Hematopoietic multipotent progenitor cell treated with erythropoietin and hydrocortisone succinate and interleukin-3 and kit ligand, for 6 days (in vitro differentiated cells): ENCODE results near the gene SET.

Experiments used
- DNase-seq: peaks from one replicate; pipeline ENCODE4 v3.0.0-alpha.2; 2015

The SET gene

DNA sequence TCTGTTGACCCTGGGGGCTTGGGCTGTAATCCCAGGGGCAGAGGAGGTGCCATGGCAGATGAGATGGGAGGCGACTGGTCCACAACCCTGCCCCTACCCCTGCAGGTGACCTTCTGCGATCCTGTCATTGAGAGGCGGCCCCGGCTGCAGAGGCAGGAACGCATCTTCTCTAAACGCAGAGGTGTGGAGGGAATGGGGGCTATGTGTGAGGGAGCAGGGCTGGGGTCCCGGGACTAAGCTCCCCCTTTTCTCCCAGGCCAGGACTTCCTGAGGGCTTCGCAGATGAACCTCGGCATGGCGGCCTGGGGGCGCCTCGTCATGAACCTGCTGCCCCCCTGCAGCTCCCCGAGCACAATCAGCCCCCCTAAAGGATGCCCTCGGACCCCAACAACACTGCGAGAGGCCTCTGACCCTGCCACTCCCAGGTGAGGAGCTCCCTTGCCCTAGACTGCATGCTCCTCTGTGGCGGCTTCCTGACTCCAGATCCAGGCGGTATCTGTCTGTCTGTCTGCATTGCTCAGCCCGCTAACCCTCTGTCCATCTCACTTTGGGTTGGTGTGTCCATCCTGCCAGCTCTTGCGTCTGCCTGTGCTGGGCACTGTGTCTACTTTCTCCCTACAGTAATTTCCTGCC is 25.0 kb downstream of the SET start:
- no peak for DNase-seq

DNA sequence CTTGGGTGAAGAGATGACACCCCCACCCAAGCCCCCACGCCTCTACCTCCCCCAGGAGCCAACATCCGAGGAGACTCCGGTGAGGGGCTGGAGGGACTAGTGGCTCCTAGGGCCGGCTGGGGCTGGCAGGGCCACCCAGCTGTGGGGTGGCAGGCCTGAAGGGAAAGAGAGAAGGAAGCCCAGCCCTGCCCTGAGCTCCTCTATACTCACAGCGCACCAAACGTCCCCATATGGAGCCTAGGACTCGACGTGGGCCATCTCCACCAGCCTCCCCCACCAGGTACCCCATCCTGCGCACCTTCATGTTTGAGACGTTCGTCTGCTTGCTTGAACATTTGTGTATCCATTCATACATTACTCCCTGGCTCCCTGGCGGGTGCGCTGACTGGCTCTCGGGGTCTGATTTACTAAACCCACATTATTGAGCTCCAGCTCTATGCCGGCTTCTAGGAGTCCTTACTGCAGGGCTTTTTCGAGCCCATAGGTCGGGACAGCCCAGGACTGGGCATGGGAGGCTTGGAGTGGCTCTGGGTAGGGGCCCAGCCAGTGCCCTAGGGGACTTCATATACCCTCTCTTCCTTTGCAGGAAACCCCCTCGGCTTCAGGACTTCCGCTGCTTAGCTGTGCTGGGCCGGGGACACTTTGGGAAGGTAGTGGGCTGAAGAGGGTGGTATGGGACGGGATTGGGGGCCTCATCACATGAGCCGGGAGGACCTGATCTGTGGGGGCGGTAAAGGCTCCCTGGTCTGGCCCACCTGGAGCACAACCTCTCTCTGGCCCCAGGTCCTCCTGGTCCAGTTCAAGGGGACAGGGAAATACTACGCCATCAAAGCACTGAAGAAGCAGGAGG is 25.8 kb downstream of the SET start:
- DNase-seq = no peak

DNA sequence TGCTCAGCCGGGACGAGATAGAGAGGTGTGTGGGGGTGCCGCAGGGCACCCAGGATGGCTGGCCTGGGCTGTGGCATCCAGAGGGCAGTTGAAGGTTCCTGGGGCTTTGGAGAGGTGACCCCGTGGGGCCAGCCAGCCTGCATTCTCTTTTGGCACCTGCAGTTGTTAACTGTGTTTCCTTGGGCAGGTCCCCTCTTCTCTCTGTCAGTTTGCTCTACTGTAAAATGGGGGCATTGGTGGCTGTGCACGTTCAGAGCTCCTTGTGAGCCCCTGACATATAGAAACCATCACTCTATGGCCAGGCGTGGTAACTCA is 26.4 kb downstream of the SET start:
- no peak for DNase-seq

DNA sequence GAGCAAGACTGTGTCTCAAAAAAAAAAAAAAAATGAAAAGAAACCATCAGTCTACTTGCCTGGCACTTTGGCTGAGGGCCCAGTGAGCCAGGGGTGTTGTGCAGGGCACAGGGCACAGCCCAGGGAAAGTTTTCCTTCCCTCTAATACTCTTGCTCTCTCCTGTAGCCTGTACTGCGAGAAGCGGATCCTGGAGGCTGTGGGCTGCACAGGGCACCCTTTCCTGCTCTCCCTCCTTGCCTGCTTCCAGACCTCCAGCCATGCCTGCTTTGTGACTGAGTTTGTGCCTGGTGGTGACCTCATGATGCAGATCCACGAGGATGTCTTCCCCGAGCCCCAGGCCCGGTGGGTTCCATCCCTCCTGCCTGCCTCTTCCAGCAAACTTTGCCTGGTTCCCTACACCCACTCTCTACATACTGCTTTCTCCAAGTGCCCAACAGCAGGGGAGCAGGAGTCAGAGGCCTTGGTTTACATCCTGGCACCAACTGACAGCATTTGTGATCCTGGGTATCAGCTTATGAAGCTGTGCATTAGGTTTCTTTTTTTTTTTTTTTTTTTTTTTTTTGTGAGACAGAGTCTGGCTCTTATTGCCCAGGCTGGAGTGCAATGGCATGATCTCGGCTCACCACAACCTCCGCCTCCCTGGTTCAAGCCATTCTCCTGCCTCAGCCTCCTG is 27.7 kb downstream of the SET start:
- DNase-seq = no peak

DNA sequence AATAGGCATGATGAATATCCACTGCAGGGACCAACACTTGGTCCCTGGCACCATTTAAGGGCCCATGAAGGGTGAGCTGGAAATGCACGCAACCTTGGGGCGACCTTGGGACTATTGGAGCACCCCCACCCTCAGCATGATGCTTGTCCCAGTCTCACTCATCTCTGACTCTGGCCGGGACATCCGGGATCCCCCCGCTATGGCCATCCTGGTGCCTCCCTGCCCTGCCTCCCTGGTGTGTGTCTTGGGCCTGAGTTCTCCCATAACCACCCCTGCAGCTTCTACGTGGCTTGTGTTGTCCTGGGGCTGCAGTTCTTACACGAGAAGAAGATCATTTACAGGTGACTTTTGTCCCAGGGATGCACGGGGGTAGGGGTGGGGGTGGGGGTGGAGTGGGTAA is 29.0 kb downstream of the SET start:
- DNase-seq = no peak

DNA sequence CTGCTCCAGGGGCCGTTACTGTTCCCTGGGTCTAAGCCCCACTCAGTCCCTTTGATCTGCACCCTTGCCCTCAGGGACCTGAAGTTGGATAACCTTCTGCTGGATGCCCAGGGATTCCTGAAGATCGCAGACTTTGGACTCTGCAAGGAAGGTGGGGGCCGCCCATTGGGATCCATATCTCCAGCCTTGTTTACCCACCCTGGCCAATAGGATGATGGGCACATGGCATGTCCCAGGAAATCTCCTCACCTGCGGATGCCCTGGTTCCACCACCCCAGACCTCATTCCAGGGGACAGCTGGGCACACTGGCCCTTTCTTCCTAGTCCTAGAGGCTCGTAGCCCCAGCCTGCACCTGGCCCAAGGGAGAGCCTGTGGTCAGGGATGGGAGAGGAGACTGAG is 29.5 kb downstream of the SET start:
- no peak for DNase-seq

DNA sequence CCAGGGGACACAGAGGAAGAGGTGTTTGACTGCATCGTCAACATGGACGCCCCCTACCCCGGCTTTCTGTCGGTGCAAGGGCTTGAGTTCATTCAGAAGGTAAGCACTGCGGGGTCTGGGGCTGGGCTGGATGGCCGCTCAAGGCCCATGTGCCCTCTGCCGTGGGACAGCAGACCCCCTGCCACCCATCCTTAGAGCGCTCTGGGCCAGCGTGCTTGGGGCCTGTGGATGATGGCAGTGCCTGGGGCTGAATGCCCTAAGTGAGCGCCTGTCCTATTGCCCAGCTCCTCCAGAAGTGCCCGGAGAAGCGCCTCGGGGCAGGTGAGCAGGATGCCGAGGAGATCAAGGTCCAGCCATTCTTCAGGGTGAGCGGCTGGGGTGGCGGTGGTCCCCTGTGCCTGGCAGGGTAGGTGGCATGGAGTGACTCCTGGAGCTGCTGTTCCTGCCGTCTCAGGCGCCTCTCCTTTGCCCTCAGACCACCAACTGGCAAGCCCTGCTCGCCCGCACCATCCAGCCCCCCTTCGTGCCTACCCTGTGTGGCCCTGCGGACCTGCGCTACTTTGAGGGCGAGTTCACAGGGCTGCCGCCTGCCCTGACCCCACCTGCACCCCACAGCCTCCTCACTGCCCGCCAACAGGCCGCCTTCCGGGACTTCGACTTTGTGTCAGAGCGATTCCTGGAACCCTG is 31.0 kb downstream of the SET start:
- DNase-seq = no peak

DNA sequence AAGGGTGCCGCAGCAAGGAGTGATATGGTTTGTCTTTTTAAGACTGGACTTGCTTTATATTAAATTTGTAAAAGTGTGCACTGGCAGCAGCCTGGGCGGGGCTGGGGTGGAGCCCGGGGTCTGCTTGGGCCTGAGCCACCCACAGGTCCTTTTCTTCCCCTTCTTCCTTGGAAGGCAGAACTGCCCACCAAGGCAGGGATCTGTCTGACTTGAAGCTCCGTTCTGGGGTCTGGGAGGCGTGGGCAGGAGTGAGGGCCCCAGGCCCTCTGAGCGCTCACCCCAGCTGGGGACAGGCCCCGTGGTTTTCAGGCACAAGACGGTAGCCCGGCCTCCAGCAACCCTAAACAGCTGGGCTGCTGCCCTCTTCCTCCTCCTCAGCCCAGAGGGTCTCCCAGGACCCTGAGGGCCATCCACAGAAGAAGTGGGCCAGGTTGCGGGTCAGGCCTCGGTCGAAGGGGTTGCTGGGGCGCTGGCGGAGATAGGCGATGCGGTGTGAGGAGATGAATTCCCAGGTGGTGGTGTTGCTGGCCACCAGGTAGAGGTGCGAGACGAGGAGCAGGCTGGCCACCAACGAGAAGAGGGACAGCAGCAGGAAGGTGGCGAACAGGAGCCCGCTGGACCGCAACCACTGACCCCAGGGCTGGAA is 31.9 kb downstream of the SET start:
- DNase-seq = no peak

DNA sequence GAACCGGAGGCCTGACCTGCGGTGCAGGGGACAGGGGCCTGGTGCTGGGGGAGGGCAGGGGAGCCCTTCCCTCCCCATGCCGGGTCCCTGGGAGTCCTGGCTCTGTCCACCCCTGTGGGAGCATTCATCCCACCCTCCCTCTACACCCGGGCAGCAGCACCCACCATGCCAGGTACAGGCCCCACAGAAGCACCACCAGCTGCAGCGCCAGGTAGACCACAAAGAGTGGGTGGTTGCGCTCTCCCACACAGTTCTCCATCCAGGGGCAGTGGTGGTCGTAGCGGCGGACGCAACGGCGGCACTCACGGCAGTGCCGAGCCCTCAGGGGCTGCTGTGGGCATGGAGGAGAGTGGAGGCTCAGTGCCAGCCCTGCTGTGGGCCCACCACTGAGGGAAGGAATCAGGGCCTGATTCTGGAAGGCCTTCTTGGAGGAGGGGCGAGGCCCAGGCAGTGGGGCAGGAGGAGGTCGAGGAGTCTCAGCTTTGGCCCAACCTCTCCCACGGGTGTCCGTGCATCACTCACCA is 32.5 kb downstream of the SET start:
- DNase-seq = no peak

DNA sequence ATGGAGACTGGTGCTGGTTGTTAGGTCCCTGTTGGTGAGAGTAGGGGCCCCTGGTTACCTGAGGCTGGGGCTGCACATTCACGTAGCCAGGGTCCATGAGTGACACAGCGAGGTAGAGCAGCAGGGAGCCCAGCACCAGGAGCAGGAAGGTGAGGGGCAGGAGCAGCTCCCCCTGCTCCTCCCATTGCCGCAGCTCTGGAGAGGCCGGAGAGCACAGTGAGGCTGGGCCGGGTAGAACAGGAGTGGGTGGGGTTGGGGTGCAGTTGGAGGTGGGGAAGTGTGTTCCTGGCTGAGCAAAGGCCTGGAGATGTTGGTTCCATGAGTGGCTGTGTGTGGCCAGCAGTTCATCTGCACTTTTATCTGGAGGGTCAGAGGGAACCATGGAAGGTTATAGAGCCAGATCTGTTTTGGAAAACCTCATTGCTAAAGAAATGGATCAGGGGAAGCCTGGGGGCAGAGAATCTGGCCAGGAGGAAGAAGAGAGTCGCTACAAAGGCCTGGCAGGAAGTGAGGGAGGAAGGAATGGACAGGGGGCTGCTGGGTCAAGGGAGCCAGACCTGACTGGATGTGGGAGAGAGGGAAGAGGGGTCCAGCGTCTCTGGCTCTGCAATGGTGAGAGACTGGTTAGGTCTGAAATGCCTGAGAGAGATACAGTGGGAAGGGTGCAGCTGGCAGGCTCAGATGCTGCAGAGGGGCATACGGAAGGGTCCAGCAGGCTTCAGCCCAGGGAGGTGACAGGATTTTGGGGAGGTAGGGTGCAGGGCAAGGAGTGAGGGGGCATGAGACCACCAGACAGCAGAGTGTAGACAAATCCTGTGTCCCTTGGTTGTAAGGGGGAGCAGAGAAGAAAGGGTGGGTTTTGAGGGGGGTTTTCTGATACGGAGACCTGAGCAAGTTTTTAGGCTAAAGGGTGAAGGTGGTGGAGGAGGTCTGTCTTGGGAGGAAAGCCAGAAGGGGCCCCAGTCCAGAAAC is 33.6 kb downstream of the SET start:
- DNase-seq = no peak

DNA sequence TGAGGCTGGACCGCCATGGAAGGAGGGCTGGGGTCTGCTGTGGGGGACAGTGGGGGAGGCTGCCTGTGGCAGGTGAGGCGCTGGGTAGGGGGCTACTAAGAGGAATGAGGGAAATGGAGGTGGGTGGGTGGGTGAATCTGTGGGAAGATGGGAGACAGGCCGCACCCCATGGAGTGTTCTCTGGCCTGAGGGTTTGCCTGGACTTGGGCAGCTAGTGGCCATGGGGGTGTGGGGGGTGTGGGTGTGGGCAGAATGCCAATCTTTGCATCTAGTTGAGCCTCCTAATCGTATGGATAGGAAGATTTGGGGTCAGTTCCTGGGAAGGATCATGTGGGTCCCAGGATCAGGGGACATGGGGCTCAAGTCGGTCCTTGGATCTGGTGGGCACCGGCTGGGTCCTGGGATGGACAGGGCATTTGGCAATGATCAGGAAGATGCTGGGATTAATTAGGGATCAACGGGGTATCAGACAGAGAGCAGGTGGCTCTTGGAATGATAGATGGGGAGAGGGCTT is 34.4 kb downstream of the SET start:
- DNase-seq = no peak

DNA sequence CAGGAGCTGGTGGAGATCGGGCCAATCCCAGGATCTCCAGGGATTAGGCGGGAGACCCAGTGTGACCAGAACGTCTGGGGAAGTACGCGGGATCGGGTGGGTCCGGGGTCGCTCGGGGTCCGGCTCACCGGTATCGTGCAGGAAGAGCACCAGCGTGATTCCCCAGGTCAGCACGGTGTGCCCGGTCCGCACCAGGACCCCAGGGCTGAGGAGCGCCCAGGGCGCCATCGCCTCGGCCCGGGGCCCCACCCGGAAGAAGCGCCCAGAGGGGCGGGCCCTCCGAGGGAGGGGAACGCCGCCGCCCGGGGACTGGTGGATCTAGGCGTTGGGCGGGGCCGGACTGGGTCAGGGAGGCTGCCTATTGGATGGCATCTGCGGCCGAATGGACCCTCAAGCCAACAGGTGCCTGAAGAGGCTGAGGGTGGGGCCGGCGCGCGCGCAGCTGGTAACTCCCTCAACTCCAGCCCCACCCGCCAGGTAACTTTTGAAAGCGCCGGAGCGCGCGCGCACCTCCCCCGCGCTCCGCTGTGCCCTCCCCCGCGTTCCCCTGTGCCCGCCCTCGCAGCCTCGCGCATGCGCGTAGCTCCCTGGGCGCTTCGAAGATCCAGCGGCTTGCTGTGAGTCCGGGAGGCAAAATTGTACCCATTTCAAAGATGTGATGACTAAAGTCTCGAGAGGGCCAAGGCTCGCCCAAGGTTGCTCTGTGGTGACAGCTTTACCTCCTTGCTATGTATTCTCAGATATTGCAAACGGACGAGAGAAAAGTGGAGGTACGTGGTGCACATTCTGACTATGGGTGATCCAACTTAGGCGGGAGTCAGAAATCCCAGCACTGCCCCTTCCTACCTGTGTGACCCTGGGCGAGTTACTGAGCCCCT is 35.1 kb downstream of the SET start, which contains the start of gene ZDHHC12:
ZDHHC12 (minus strand) TSS at position 262 of the 878 bp plus-strand sequence; CDS start at position 228, 34 bp downstream.
- peak; percentile 100 for DNase-seq

DNA sequence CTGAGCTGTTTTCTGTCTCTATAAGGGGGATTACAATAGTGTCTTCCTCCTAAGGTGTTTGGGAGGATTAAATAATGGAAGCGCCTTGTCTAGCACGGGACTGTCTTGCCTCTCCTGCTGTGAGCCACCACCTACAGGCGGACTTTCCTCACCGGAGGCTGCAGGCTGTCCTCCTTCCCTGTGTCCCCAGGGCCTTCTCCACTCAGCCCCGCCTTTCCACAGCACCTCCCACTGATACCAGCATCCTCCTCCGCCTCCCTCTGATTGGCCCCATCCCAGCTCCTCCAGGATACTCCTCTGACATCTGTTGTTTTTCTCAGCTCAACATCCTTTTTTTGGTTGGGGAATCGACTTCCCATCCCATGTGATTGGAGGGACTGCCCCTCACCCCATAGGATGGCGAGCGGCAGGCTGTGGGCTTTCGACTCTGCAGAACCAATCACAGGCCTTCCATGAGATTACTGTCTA is 35.8 kb downstream of the SET start:
- peak; percentile 79 for DNase-seq

DNA sequence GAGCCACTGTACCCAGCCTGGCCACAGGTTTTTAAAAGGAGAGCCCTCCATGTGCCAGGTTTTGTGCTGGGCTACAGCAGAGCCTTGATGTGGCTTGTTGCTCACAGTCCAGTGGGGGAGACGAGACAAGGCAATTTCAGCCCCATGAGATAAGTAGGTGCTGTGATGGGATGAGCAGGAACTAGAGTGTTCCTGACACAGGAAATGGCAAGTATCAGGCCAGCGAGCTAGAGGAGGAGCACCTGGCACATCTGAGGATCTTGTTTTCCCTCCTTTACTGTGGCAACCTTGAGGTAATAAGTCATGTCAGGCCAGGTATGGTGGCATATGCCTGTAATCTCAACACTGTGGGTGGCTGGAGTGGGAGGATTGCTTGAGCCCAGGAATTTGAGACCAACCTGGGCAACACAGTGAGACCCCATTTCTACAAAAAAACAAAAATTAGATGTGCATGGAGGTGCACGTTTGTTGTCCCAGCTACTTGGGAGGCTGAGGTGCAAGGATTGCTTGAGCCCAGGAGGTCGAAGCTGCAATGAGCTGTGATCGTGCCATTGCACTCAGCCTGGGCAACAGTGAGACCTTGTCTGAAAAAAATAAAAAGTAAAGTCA is 38.7 kb downstream of the SET start:
- DNase-seq = no peak

DNA sequence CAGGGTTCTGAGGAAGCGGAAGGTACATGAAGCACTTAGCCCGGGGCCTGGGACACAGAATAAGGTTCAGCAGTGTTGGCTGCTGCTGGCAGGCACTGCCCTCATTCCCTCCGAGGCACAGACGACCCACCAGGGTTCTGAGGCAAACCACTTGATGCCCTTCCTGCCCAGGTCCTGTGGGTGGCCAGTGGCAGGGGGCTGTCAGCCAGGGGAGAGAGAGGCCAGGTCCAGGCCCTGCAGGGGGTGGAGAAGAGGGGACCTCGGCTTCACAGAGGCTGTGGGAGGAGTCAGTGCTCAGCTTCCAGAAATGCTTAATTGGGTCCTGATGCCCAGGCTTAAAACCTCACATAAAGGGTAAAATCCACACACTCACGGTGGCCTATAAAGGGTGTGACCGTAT is 39.3 kb downstream of the SET start:
- DNase-seq = no peak

DNA sequence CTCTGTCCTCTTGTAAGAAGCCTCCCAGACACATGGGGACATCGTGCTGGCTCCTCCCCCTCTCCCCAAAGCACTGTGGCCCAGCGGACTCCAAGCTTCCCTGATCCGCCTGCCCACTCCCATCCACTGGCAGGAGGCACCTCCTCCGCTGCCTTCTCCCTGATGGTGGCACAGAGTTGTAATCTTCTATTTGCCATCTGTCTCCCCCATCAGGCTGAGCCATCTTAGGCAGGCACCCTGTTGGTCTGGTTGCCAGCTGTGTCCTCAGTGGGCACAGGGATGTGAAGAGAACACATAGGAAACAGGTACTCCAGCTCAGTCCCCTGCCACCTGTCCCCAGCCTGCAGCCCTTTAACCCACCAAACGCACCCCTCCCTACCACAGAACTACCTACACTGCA is 40.3 kb downstream of the SET start:
- no peak for DNase-seq

DNA sequence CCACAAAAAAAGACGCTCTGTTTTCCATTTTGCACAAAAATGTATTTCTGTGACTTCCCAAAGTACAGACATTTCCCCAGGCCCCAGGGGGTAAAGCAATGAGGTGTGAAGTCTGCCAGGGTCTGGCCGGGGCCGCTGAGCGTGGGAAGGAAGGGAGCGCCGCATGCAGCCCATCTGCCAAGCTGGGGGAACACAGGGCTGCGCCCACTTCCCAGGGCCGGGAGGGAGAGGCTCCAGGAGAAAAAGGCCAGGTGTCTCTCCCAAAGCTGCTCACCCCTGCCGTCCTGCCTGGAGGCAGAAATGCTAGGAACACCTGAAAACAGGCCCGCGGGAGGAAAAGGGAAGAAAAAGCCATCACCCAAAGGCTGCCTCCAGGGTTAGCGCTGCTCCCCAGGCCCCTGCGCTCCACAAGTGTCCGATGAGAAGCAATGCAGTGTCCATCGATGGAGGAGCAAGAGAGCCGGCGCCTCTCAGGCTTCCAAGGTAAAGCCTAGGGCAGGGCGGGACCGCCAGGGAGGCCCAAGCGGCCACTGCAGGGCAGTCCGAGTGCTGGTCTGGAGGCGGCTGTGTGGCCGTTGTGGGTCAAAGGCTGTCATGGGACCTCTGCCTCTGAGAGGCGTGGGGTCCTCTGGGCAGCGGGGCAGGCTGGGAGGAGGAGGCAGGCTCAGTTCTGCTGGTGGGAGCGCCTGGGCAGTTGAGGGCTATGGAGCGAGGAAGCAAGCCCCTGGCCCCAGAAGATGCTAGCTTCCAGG is 40.9 kb downstream of the SET start:
- DNase-seq = no peak

DNA sequence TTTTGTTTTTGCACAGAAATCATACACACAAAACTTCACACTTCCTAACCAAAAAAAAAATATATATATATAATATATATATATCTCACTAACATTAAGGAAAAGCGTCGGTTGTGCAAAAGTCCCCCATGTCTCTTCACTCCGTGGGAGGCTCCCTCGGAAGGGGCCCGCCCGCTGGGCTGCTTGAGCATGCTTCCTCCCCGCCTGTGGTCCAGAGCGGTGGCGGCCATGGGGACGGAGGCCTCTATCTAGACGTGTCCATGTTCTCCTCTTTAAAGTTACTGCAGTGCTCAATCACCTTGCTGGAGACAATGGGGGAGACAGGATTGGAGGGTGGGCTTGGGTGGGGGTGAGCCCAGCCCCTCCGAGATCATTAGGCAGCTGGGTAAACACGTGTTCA is 42.1 kb downstream of the SET start:
- no peak for DNase-seq

DNA sequence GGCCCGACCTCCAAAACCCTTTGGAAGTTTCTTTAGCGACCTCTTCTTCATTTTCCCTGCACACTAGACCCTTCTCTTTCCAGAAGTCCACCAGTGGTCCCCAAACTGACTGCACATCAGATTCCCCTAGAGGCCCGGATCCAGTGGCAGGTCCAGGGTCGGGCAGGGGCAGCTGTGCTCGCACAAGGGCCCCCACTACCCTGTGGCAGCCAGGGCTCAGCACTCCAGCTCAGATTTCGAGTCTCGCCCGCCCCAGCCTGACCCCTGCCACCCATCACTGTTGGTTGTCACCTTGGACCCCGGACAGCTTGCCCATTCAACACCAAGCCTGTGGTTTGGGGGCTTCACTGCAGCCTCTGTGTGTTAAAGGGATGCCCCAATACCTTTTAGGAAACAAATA is 42.7 kb downstream of the SET start:
- DNase-seq = no peak
